Posterior cingulate gyrus (tissue), 11 donors: ENCODE results near the gene SLFNL1.

Source experiments
- DNase-seq, 10 donors: peaks; one replicate each; pipeline versions ENCODE4 v3.0.0 to v3.0.0-alpha.2; 2020 to 2021; ENCODE audit warnings: mixed read lengths in 3 of 10
- intact Hi-C: fragments of 100-400 bp; cut with DNase I; formaldehyde crosslinking; loops from one replicate; pipeline ENCODE4 v1.15.1; 2023

Gene SLFNL1

GRCh38 chr1:40988280-40988679 is 33.2 kb downstream of the SLFNL1 start:
- DNase-seq, result no peak
- intact Hi-C loops, result no loop called here

GRCh38 chr1:40987439-40988276 is 33.9 kb downstream of the SLFNL1 start:
- no peak for DNase-seq
- intact Hi-C loops, result no loop called here

- DNase-seq, result no peak
- intact Hi-C loops, result no loop called here
Measured at GRCh38 chr1:40986956-40987355, 34.6 kb downstream of the SLFNL1 start.

GRCh38 chr1:40986328-40986783 is 35.2 kb downstream of the SLFNL1 start:
- intact Hi-C loops, result no loop called here
- peak in 1 of 10 donors; percentile 89 for DNase-seq

GRCh38 chr1:40985875-40986274 is 35.6 kb downstream of the SLFNL1 start:
- no peak for DNase-seq
- intact Hi-C loops, result no loop called here

GRCh38 chr1:40985161-40985560 is 36.4 kb downstream of the SLFNL1 start:
- DNase-seq, result no peak

GRCh38 chr1:40984531-40984930 is 37.0 kb downstream of the SLFNL1 start:
- intact Hi-C loops, result no loop called here
- DNase-seq, result no peak

More at GRCh38 chr1:40985161-40985560, 36.4 kb downstream of the SLFNL1 start:
- intact Hi-C loops, result no loop called here

GRCh38 chr1:40984066-40984465 is 37.5 kb downstream of the SLFNL1 start:
- DNase-seq, result no peak
- intact Hi-C loops, result no loop called here

- DNase-seq, result no peak
- intact Hi-C loops, result no loop called here
Measured at GRCh38 chr1:40983286-40983685, 38.2 kb downstream of the SLFNL1 start.

- no peak for DNase-seq
- intact Hi-C loops, result no loop called here
Measured at GRCh38 chr1:40982721-40983120, 38.8 kb downstream of the SLFNL1 start.

- intact Hi-C loops, result loop anchor here (2.0 kb wide), 1 partner anchor 21 kb away; no protein-coding TSS in a partner anchor
- DNase-seq, result no peak
Measured at GRCh38 chr1:40981691-40982448, 39.7 kb downstream of the SLFNL1 start.

GRCh38 chr1:40980453-40981121 is 40.9 kb downstream of the SLFNL1 start:
- DNase-seq, result peak in 4 of 10 donors; percentile 12 to 74 (median 44)
- intact Hi-C loops, result loop anchor here (2.0 kb wide), 1 partner anchor 22 kb away; no protein-coding TSS in a partner anchor

- no peak for DNase-seq
- intact Hi-C loops, result loop anchor here (2.0 kb wide), 1 partner anchor 23 kb away; no protein-coding TSS in a partner anchor
Measured at GRCh38 chr1:40980068-40980452, 41.5 kb downstream of the SLFNL1 start.

- intact Hi-C loops, result loop anchor here (2.0 kb wide), 1 partner anchor 23 kb away; no protein-coding TSS in a partner anchor
- peak; percentile 94 to 99 (median 96) for DNase-seq
Measured at GRCh38 chr1:40979241-40980067, 42.1 kb downstream of the SLFNL1 start, which contains the start of gene CTPS1. TSS of gene CTPS1 (plus strand) at chr1:40979696. CDS start at chr1:40983291, 3,595 bp downstream.

- no peak for DNase-seq
- intact Hi-C loops, result no loop called here
Measured at GRCh38 chr1:40978886-40979240, 42.7 kb downstream of the SLFNL1 start.

GRCh38 chr1:40977716-40978115 is 43.8 kb downstream of the SLFNL1 start:
- intact Hi-C loops, result no loop called here
- no peak for DNase-seq

GRCh38 chr1:40976952-40977690 is 44.4 kb downstream of the SLFNL1 start:
- no peak for DNase-seq
- intact Hi-C loops, result no loop called here

GRCh38 chr1:40974945-40975344 is 46.6 kb downstream of the SLFNL1 start:
- intact Hi-C loops, result no loop called here
- no peak for DNase-seq

- no peak for DNase-seq
- intact Hi-C loops, result no loop called here
Measured at GRCh38 chr1:40973912-40974311, 47.6 kb downstream of the SLFNL1 start.
